NCI-H2227 (cell line): ENCODE results near the gene NUDT5.
A peak's percentile ranks its signal among the peaks of the same experiment; 100 is the strongest.
"Not testable (repeated sequence)": the region's sequence is repeated elsewhere in the genome, so short reads cannot be mapped to it uniquely, and the experiment has no call there.

Experiments used
- DNase-seq: peaks from one replicate; lab custom pipeline; 2025; ENCODE audit not compliant: unreplicated experiment; lab: John Stamatoyannopoulos, UW

NUDT5 gene

GRCh38 chr10:12205082-12205481, 9.4 kb upstream of the NUDT5 start:
- DNase-seq = no peak

GRCh38 chr10:12202226-12202625, 6.5 kb upstream of the NUDT5 start:
- no peak for DNase-seq

- no peak for DNase-seq
Measured at GRCh38 chr10:12201543-12201942, 5.9 kb upstream of the NUDT5 start.

DNA sequence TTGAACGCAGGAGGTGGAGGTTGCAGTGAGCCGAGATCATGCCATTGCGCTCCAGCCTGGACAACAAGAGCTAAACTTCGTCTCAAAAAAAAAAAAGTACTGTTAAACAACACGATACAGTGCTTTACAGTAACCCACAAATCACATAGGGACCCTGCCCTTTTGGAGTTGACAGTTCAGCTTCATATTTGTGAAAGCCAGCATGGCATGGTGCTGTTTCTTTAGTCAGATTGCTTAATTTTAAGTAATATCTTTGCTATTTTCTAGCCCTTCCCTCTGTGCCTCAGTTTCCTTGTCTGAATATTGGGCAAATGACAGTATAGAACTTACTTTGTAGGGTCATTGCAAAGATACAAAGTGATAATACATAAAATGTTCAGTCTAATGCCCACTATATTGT, 5.2 kb upstream of the NUDT5 start:
- no peak for DNase-seq

DNA sequence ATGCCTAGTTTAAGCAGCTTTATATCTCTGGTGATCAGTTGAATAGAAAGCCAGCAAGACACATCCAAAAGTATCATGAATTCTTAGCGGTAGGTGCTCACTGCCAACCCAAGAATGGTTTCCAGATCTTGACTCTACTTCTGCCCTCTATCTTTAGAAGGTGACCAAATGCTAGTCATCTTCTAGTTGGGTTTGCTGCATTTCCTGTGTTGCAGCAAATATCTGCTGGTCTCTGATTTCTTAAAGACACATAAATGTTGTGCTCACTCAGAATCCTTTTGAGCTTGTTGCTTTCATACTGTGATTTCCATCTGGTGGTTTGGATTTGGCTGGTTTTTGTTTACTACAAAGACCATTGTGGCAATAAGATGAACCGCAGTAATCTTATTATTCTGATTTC, 2.5 kb upstream of the NUDT5 start:
- no peak for DNase-seq

DNA sequence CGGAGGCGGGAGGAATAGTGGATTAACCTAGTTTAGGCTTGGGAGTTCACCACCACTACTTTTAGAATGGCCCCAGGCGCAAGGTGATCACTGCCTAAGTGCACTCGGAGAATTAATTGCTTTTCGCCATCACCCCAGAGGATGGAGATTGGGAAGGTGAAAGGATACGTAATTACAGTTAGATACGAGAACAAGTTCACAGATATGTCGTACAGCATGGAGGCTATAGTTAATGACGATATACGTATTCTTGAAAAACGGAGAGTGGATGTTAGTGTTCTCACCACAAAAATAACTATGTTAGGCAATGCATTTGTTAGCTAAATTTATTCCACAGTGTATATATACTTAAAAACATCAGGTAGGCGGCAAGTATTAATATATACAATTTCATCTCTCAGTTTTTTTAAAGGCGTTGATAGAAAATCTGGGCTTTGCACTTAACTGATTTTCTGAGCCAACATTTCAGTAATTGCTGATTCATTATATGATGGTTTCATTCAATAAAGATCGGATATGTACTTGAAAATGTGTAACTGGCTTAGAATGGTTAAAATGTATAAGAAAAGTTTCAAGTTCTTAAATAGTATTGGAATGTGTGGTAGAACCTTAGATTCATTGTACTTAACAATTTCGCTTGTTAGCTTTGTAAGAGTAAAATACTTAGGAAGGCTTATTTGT, 980 bp upstream of the NUDT5 start:
- DNase-seq = no peak

- no peak for DNase-seq
Measured at GRCh38 chr10:12195281-12195602, 449 bp downstream of the NUDT5 start.

DNA sequence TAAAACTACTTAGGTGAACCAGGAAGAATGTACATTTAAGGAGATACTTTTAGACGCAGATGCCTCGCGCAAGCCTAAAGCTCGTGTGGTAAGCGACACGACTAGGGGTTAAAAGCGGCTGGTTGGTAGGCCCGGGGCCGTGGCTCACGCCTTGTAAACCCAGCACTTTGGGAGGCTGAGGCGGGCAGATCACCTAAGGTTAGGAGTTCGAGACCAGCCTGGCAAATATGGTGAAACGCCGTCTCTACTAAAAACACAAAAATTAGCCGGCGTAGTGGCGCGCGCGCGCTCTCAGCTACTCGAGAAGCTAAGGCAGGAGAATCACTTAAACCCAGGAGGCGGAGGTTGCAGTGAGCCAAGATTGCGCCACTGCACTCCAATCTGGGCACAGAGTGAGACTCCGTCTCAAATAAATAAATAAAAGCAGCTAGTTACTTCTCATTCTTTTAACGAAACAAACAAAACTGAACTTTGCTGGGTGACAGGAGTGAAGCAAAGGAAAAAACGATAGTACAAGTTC, 879 bp downstream of the NUDT5 start:
- peak; percentile 22 for DNase-seq

- no peak for DNase-seq
Measured at GRCh38 chr10:12193193-12193592, 2.5 kb downstream of the NUDT5 start.

- DNase-seq = no peak
Measured at GRCh38 chr10:12191715-12192114, 4.0 kb downstream of the NUDT5 start.

- no peak for DNase-seq
Measured at GRCh38 chr10:12189426-12189825, 6.3 kb downstream of the NUDT5 start.

GRCh38 chr10:12188656-12189055, 7.0 kb downstream of the NUDT5 start:
- no peak for DNase-seq

DNA sequence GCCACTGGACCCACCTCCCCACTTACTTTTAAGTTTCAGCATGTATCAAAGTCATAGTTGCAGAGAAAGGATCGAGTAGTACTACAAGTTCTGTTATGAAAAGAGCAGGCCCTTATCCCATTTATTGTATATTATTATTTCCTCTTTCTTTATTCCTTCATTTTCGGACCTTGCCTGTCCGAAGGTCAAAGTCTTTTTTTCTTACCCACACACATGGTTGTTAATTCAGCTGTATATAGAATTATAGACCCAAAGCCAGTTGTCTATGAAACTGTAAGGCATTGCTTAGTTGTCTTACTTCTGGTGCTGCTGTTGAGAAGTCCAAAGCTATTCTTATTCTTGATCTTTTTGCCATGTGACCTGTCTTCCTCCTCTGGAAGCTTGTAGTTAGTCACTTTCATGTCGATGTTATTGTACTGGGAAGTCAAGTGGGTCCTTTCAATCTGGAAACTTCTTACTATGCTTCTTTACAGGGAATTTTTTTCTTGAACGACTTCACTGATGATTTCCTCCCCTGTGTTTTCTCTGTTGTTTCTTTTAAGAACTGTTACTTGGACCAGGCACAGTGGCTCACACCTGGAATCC, 8.3 kb downstream of the NUDT5 start:
- no peak for DNase-seq

DNA sequence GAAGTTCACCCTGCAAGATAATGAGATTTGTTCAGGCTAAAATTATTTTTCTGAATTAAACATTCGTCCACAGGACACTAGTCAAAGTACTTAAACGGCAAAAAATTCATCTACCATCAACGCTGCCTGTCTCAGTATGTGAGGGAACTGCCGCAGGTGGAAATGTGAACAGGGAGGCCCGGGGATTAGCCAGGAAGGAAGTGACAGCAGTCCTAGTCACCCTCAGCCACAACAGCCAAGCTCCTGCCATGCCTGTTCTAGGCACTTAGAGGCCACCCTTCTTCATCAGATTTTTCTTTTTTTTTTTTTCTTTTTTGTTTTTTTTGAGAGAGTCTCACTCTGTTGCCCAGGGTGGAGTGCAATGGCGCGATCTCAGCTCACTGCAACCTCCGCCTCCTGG, 9.4 kb downstream of the NUDT5 start:
- no peak for DNase-seq

DNA sequence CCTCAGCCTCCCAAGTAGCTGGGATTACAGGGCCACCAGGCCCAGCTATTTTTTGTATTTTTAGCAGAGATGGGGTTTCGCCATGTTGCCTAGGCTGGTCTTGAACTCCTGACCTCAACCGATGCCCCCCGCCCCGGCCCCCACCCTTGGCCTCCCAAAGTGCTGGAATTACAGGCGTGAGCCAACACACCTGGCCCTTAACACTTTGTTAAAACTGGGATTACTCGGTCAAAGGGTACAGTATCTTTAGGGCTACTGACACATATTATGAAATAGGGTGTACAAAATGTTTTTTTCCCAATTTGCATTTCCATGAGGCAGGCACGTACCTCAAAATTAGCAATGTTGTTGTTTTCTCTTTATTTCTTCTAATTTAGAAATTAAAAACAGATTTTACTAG, 11.5 kb downstream of the NUDT5 start:
- DNase-seq = no peak

DNA sequence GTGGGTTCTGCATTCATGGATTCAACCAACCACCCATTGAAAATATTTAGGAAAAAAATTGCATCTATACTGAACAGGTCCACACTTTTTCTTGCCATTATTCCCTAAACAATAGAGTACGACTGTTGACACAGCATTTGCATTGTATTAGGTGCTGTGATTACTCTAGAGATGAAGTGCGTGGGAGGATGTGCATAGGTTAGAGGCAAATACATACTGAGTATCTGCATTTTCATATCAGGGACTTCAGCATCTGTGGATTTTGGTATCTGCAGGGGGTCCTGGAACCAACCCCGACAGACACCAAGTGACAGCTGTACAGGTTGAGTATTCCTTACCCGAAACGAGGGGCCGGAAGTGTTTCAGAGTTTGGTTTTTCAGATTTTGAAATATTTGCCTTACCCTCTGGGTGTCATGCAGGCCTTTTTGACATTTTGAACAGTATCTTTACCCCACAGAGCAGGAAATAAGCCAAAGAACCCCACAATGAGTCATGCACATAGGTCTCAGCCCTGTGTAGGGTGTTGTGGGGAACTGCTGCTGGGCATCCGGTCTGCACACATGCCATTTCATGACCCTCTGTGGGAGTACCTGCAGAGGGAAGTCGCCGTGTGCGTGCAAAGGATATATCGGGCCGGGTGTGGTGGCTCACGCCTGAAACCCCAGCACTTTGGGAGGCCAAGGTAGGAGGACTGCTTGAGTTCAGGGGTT, 14.5 kb downstream of the NUDT5 start:
- DNase-seq = no peak

GRCh38 chr10:12180221-12180974, 15.3 kb downstream of the NUDT5 start:
- no peak for DNase-seq

GRCh38 chr10:12179606-12180170, 16.0 kb downstream of the NUDT5 start:
- no peak for DNase-seq

DNA sequence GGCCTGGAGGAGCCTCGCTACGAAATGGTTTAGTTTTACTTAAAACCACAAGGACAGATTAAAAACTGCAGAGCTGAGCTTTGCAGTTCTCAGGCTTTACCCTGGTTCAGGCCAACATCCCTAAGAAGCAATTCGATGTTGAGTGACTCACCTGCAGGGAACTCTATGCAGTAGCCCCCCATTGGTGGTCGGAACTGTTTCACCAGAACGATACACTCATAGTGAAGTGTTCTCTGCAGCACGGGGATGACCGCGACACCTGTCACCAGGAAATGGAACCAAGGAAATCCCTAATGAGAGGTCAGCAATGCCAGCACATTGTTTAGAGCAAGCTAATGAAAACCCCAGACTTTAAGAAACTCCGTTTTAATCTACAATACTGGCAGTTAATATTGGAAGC, 18.0 kb downstream of the NUDT5 start:
- no peak for DNase-seq

DNA sequence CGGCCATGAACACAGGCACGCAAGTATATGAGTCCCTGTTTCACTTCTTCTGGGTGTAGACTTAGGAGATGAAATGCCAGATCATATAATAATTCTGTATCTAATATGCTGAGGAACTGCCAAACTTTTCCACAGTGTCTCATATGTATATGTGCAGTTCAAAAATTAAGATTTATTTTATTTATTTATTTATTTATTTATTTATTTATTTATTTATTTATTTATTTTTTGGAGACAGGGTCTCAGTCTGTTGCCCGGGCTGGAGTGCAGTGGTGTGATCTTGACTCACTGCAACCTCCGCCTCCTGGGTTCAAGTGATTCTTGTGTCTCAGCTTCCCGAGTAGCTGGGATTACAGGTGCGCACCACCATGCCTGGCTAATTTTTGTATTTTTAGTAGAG, 24.2 kb downstream of the NUDT5 start:
- not testable (repeated sequence) for DNase-seq

- no peak for DNase-seq
Measured at GRCh38 chr10:12165999-12166775, 29.5 kb downstream of the NUDT5 start.
